ENCODE results near the gene CABP1.

Gene CABP1

GRCh38 chr12:120640861-120641833 lies 721 bp downstream of the CABP1 start:
- peak; percentile 42 for DNase-seq

DNA sequence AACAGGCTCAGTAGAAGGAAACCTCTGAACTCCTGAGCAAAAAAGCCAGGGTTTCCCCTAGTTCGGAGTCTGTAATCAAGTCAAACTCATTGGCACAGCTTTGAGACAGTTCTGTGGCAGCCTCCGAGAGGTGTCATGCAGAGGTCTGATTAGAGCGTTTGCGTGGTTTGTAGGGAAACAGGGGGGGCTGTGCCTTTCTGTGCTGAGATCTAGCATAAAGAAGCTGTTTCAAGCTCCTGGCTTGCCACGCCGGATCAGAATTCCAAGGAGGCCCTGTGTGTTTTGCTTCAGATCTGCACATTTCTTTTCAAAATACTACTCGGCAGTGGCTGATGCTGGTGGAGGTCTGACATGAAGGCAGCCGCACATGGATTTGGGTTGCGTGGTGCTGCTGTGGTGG lies 1.7 kb downstream of the CABP1 start:
- DNase-seq, result no peak

DNA sequence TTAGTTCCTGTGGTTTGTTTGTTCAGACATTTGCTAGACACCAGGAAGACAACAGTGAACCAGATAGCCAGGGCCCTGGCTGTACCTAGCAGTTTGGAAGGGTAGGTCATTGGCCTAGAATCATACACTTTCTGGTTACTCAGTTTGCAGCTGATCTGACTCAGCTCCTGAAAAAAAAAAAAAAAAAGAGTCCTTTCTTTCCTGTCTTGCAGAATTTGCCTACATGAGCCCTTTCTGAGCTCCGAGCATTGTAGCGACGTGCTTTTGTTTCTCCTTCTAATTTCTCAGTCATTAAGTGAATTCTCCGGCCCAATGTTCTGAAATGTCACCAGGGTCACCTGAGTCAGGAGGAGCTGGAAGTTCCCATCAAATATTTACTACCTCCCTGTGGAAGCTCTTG lies 2.4 kb downstream of the CABP1 start:
- DNase-seq, result no peak

- no peak for DNase-seq
These were observed 3.1 kb downstream of the CABP1 start for GRCh38 chr12:120643574-120643973.

DNA sequence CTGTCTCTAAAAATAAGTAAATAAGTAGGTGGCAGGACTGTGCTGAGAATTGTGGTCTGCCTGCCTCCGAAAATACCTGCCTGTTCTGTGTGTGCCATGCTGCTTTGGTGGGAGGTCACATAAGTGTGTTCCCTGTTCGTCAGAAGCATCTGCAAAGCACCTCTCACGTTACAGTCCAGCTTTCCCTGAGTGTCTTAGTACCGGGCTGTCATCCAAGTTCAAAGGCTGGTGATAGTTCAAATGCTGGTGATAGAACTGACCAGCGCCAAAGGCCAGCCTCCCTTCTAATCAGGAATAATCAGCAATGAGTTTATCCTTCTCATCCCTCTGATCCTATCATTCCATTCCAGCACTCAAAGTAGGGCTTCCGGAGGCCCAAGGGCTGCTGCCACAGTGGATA lies 5.6 kb downstream of the CABP1 start:
- DNase-seq, result no peak

DNA sequence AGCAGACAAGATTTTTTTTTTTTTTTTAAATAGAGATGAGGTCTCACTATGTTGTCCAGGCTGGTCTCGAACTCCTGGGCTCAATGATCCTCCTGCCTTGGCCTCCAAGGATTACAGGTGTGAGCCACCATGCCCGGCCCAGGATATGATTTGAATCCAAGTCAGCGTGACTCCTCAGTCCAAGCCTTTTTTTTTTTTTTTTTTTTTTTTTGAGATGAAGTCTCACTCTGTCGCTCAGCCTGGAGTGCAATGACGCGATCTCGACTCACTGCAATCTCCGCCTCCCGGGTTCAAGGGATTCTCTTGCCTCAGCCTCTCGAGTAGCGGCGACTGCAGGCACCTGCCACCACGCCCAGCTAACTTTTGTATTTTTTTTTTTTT lies 6.9 kb downstream of the CABP1 start:
- no peak for DNase-seq

- DNase-seq, result no peak
These were observed 9.2 kb downstream of the CABP1 start for GRCh38 chr12:120649442-120650232.

- DNase-seq, result no peak
These were observed 9.8 kb downstream of the CABP1 start for GRCh38 chr12:120650233-120650690.

DNA sequence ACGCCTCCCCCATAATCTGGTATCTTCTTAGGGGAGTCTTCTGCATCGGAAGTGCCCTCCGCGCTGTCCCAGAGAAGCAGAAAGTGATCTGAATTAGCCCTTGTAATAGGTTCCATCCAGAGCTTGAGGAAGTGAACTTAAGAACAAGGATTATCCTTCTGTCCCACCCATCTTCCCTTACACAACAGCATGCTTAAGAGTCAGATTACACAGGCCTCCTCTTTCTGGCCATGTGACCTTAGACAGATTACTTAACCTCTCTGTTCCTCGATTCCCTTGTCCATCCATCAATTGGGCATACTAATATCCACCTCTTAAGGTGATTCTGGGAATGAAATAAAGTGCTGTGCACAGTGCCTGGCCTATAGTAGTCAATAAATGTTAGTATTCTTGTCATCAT lies 11.4 kb downstream of the CABP1 start:
- no peak for DNase-seq

- no peak for DNase-seq
These were observed 12.4 kb downstream of the CABP1 start for GRCh38 chr12:120652656-120653435.

DNA sequence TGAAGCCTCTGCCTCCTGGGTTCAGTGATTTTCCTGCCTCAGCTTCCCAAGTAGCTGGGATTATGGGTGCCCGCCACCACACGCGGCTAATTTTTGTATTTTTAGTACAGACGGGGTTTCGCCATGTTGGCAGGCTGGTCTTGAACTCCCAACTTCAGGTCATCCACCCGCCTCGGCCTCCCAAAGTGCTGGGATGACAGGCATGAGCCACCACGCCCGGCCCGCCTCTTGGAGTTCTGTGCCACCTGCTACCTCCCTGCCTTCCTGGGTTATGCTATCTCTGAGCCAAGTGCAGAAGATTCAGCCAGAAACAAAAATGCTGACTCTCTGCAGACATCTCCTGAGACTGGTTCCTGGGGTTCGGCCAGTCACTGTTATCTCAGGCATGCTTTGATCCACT lies 13.2 kb downstream of the CABP1 start:
- DNase-seq, result no peak

DNA sequence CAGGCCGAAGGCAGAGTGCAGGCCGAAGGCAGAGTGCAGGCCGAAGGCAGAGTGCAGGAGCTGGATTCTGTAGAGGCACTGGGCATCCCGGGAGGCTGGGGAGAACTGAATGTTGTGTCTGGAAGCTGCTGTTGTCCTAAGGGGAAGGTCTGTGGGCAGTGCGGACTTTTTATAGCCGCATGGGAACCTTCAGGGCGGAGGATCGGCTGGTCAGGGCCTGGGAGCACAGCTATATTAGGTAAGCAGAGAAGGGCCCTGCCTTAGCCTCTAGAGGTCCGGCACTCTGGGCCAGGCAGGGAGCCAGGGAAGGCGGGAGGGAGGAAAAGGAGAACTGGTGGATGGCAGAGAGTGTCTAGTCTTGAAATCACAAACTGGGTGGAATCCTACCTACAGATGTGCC lies 14.2 kb downstream of the CABP1 start:
- DNase-seq, result no peak

DNA sequence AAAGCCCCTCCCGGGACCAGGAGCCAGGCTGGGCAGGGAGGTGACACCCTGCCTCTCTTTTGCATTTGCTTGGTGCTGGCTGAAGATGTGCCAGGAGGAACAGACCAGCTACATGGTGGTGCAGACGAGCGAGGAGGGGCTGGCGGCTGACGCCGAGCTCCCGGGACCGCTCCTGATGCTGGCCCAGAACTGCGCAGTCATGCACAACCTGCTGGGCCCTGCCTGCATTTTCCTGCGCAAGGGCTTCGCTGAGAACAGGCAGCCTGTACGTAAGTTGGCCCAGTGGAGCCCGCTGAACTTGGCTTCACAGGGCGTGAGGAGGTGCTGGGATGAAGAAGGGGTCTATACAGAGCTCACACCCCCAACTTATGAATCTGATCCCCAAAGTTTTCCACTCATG lies 15.6 kb downstream of the CABP1 start:
- no peak for DNase-seq

- no peak for DNase-seq
These were observed 18.1 kb downstream of the CABP1 start for GRCh38 chr12:120658286-120659150.

DNA sequence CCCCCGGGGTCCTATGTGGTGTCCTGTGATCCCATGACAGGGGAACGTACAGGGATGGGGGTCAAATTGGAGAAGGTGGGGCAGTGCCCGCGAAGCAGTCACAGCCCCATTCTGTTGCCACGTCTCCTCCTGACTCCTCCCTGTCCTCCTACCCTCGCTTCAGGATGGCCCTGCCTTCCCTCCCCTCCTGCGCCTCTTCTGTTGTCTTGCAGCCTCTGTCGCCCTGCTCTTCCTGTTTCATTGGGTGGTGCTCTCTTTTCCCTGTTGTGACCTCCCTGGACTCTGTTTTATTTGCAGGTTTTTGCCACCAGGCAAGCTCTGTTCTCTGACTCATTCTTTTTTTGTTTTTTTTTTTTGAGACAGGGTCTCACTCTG lies 18.7 kb downstream of the CABP1 start:
- DNase-seq, result no peak

GRCh38 chr12:120661432-120661831 lies 21.0 kb downstream of the CABP1 start:
- no peak for DNase-seq

- DNase-seq, result no peak
These were observed 22.5 kb downstream of the CABP1 start for GRCh38 chr12:120662879-120663278.

GRCh38 chr12:120663741-120664140 lies 23.3 kb downstream of the CABP1 start:
- DNase-seq, result no peak

- no peak for DNase-seq
These were observed 26.4 kb downstream of the CABP1 start for GRCh38 chr12:120666571-120667390.

GRCh38 chr12:120668091-120668867 lies 27.9 kb downstream of the CABP1 start:
- no peak for DNase-seq
